DMS153 treated with DMSO at 0.1 percent for 48 hours (cell line): ENCODE results near the gene POLR2B.
"Not testable (repeated sequence)": the region's sequence is repeated elsewhere in the genome, so short reads cannot be mapped to it uniquely, and the experiment has no call there.

ENCODE experiments used
- DNase-seq: peaks from one replicate; lab custom pipeline; 2025; ENCODE audit not compliant: unreplicated experiment; lab: John Stamatoyannopoulos, UW

Gene POLR2B

DNA sequence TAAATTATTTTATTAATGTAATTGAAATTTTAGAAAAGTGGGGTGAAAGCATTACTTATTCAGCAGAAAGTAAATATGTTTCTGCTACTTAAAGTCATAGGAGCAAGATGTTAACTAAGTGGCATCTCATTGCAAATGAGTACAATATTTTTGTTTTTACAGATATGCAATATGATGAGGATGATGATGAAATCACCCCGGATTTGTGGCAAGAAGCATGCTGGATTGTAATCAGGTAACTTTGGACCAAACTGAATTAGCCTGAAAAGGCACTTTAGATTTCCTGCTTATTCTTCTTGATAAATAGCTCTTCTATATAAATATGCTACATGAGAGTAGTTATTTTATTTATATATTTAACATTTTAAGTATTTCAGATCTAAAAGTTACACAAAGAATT lies 7.5 kb downstream of the POLR2B start:
- no peak for DNase-seq

DNA sequence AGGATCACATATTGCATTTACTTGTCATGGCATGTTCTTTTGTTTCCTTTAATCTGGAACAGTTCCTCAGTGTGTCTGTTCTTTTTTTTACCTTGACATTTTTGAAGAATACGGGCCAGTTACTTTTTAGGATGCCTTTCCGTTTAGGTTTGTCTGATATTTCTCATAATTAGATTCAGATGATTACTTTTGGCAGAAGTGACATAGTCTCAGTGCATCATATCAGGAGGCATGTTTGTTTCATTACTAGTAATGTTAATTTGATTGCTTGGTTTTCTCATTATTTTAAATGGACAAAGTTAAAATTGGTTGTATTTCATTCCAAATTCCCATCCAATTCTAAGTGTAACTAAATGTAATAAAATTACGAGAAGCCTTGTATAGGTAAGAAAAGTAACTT lies 8.3 kb downstream of the POLR2B start:
- DNase-seq = no peak

DNA sequence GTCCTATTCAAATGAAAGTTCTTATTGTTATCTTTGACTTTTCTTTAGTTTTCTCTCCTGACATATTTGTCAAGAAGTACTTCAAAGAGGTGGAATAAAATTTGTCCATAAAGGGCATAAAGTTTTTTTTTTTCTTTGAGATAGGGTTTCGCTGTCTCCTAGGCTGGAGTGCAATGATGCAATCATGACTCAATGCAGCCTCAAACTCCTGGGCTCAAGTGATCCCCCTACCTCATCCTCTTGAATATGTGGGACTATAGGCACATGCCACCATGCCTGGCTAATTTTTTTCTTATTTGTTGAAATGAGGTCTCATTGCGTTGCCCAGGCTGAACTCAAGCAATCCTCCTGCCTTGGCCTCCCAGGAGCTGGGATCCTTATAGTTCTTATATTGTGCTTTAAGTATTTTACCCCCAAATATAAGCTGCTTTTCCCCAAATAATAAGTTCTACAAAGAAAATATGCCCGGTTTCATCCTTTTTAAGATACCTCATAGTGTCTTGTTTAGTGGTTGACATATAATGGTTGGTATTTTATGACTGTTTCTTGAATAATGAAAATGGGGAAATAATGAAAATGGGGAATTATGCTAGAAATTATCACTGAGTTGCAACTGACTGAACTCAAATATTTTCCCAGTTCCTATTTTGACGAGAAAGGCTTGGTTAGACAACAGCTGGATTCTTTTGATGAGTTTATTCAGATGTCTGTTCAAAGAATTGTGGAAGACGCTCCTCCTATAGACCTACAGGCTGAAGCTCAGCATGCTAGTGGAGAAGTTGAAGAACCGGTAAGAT lies 11.6 kb downstream of the POLR2B start:
- no peak for DNase-seq

DNA sequence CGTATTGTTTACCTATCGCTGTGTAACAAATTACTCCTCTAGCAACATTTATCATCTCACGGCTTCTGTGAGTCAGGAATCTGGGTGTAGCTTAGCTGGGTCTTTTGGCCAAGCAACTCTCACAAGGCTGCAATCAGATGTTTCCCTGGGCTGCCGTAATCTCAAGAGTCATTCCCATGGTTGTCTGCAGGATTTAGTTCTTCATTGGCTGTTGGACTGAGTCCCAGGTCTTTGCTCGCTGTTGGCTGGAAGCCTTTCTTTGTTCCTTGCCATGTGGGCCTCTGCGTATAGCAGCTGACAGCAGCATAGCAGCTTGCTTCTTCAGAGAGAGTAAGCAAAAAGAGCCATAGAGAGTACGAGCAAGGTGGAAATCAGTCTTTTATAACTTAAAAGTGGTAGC lies 16.8 kb downstream of the POLR2B start:
- no peak for DNase-seq

DNA sequence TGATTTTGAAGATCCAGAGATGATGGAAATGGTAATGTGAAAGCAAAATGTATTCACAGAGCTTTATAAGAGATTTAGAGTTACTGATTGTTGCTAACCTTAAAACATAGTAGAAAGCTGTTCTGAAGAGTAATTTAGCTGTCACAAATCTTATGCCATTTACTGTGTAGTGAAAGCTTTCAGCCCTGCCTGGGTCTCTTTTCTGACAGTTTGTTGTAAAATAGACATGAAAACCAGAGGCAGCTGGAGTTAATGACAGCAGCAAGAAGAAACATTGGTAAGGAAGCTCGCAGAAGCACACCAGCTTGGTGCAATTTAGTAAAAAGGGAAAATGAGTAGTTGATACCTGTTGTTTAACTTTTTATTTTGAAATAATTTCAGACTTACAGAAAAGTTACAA lies 21.1 kb downstream of the POLR2B start:
- DNase-seq = no peak

DNA sequence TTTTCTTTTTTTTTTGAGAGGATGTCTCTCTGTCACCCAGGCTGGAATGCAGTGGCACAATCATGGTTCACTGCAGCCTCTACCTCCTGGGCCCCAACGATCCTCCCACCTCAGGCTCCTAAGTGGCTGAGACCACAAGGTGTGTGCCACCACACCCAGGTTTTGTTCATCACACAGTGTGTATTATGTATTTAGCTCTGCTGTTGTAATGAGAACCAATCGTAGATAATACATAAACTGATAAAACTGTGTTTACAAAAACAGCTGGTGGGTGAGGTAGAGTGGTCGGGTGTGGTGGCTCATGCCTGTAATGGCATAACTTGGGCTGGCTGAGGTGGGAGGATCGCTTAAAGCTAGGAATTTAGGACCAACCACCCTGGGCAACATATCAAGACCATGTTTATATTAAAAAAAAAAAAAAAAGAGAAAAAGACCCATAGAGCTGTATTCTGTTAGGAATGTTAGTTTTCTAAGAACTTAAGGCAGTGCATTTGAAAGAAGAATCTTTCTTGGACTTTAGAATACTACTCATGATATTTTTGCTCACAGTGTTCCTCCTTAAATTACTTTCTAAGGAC lies 34.9 kb downstream of the POLR2B start:
- DNase-seq = no peak

DNA sequence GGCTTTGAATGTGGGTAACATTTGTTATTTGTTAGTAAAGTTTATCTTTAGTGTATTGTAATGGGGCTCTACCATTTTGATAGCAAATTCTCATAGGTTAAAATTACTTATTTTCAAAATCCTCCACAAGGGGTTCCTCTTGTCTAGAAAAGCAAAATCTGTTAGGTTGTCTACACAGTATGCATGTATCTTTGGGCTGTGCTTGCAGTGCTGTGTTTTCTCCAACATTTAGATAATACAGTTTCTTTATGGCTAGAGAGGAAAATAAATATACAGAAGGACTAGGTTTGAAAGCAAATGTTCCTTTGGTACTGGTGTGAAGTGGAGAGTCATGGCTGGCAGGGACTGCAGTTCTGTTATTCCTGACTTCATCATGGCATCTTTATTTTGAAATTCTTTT lies 40.3 kb downstream of the POLR2B start:
- no peak for DNase-seq

DNA sequence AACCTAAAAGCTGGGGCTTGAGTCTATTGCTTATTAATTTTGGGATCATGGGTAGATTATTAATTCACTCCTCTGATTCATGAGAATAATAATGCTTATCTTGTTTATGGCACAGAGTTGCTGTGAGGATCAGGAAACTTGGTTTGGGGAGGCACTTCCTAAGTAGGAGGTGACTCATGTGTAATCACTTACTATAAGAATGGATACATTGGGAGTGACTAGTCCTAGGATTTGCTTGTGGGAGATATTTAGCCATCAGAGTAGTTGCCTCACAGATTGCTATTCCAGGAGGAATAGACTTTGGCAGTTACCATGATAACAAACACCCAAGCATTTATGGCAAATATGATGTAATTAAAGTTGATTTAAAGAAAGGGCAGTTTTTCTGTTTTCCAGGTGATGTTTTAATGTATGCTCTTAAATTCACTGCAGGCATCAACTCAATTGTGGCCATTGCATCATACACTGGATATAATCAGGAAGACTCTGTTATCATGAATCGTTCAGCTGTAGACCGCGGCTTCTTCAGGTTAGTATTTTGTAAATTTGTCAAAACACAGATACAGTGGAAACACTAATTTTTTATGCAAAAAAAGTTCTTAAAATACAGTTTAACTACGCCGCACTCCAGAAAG lies 41.9 kb downstream of the POLR2B start:
- no peak for DNase-seq

DNA sequence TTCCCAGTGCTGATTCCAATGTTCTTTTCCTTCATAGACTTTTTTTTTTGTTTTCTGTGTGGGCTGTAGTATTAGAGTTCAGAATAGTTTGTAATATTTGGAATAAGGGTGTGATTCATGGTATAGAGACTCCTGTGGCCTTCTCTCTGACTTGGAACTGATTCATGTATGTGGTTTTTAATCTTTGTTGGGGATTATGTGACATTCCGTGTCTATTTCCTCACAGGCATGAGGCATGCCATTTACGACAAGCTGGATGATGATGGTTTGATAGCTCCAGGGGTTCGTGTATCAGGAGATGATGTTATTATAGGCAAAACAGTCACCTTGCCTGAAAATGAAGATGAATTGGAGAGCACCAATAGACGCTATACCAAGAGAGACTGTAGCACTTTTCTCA lies 44.4 kb downstream of the POLR2B start:
- DNase-seq = no peak

DNA sequence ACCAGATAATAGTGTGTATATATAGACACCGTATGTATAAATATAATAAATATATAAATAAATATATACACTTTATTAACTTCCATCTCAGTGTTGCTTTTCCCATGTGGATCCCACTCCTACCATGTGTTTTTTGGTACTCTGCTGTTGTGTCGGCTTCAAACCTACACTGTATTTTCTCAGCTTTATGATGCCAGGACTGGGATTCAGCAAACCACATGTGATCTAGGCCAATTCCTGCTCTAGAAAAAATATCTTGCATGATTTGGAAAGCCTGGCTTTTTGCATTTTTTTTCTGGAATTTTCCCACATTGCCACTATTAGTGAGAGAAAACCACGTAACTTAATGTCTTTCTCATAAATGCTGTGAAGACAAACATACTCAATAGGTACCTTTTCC lies 55.8 kb downstream of the POLR2B start:
- DNase-seq = no peak

DNA sequence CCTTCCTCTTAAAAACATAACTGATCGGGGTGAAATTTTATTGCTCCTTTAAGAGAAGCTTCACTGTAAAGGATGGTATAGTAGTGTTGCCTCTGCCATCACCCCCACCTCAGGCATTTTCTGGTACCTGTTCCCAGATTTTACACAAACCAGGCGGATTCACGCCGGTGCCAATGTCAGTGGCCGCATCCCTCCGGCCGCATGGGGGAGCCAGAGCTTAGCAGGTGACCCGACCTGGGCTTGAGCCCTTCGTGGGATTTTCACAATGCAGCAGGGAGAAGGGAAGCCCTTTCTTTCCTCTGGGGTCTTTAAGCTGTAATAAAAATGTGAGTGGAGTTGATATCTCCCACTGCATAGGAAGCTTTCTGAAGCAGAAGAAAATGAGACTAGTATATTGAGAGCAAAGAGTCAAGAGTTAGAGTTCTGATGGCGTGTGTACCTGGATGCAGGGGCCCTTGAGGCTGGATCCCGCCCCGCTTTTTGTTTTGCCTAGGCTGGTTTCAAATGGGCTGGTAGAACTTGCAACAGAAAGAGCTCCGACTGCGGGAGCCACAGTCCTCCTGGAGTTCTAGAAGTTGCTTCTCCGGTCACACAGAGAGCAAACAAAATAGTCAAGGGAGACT lies 59.4 kb downstream of the POLR2B start:
- DNase-seq = no peak

DNA sequence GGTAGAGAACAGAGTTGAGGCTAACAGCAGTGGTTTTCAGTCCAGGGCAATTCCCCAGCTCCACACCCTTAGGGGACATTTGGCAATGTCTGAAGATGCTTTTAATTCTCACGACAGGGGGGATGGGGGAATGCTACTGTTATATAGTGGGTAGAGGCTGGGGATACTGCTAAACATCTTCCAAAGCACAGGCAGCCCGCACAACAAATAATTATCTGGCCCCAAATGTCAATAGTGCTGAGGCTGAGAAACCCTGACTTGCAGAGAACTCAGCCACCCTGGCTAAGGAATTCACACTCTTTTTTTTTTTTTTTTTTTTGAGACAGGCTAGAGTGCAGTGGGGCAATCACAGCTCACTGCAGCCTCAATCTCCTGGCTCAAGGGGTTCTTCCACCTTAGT lies 60.6 kb downstream of the POLR2B start:
- DNase-seq = no peak

DNA sequence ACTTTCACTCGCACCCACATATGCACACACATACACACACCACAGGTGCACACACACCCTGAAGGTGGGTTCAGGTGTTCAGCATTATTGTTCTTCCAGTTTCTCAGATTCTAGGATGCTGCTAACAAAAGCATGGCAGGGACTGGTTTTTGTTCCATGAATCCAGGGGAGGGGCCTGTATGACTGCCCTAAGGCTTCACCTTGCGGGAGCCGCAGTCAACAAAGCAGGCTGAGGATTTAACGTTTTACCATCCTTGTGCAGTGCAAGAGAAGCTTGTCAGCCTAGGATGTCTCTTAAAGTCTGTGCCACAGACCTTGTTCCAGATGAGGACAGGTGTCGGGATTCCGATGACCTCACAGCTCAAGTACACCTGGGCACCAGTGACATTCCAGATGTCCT lies 61.8 kb downstream of the POLR2B start:
- DNase-seq = no peak

DNA sequence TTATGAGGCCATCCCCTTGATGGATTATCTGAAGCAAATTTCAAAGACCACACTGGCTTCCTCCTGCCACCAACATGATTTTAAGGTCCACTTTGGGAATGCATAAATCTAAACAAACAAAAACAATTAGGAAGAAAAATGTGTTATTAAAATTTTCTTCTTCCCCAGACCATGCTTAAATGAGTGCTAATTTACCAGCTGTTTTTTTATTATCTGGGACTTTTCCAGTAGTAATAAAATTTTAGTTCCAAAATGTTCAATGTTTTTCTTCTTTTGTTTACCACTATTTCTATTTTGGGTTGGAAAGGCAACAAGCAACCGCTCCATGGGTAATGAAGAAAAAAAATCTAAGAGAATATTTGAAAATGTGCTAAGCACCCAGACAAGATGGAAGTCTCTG lies 62.3 kb downstream of the POLR2B start:
- no peak for DNase-seq

DNA sequence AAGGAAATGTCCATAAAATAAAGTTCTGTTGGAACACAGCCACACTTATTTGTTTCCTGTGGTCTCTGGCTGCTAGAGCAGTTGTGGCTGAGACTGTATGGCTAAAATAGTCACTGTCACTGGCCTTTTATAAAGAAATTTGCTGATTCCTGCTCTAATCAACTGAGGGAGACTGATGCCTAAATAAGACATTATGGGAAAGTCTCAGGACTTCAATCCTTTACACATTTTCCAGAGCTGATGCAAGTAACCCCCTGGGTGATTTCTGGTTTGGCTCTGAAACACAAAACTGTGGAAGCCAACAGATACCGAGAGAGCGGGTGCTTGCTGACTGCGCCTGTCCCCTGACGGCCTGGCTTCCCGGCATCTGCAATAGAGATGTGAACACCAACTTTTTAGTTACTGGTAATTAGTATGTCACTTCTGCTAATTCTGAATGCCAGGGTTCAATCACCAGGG lies 64.0 kb downstream of the POLR2B start:
- no peak for DNase-seq

DNA sequence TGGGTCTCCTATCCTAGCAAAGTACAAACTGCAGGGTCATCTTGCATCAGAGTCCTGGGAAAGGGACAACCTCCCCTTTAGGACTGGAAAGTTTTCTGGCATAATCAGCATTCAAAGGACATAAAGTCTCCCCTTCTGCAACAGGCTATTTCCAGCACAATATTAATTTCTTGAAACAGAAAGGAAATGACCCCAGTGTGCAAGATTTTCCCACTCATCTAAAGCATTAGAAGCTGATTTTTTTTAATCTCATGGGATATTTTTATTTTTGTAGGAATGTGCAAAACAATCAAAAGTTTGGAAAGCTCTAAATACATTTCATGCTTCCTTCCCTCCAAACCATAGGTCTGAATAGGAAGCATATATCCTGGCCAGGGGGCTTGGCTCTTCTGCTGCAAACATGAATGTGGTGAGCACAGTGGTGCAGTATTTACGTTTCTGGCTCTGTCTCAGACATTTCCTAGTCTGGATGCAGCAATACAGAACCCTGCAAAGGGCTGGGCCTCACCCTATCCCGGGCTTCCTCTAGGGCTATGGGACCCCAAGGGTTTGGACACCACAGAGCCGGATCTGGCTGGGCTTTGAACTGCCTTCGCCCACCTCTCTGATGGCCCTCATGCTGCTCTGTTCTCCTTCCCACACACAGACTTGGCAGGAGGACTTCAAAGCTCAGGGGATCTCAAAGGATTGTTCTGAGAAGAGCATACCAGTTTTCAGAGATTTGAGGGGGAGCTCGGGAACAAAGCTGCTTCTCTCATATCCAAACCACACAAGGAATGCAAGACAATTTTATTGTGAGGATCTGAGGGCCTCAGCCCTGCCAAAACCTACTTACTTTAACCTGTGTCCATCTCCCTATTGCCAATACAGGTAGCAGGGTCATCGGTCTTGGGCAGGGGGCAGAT lies 64.9 kb downstream of the POLR2B start:
- DNase-seq = no peak

DNA sequence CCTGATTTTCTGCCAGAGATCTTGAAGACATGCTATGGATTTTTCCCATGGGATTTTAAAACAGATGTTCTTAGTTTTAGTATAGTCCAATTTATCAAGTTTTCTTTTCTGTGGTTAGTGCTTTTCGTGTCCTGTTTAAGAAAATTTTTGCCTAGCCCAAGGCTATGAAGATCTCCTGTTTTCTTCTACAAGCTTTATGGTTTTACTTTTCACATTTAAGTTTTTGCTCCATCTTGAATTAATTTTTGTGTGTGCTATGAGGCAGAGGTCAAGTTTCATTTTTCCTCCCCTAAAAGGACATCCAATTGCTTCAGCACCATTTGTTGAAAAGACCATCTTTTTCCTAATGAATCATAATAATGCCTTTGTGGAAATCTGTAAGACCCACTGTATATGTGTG lies 65.6 kb downstream of the POLR2B start:
- no peak for DNase-seq

DNA sequence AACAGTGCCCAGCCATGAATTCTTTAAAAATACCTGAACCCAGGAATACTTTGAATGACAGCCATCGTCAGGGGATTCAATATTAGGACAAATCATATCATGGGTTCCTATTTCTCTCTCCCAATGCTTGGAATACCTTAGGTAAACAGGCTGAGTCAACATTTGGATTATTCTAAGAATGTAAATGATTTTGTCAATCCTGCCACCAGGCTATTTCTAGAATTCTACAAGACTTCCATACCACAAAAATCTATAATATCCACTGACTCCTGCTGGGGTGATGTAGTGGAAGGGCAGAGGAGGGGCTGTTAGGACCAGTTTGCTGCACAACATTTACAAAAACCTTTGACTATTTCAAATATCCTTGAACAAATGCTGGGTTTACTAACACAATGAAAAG lies 66.3 kb downstream of the POLR2B start:
- no peak for DNase-seq

DNA sequence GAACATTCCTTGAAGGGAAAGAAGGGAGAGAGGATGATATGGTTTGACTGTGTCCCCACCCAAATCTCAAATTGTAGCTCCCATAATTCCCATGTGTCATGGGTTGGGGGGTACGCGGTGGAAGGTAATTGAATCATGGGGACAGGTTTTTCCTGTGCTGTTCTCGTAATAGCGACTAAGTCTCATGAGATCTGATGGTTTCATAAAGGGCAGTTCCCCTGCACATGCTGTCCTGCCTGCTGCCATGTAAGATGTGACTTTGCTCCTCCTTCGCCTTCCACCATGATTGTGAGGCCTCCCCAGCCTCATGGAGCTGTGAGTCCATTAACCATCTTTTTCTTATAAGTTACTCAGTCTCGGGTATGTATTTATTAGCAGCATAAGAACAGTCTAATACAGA lies 68.3 kb downstream of the POLR2B start:
- not testable (repeated sequence) for DNase-seq

DNA sequence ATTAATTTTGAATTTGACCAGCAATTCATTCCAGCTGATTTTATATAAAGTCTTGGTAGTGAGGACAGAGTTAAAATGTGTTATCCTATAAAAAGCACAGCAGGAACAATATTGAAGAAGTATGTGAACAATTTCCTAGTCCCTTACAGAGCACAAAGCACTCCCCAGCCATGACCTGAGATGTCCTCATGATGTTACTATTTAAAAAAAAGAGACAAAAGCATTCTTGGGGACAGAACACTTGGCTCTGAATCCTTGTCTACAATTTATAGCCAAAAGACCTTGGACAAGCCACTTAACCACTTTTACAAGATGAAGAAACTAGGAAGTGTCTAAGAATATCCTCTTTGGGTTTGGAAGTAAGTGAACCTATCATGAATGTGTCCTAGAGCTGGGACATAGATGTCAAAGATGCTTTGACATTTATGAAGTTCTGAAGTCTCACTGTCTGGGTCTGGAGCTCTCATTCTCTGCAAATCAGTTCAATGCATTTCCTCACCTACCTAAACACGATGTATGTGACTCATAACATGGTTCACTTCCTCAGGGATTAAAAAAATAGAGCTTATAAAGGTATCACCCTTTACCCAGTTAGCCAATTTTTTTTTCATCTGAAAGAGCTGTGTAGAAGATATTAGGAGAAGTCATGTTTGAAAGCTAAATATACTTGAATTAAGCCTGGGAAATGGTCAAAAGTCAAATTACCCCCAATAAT lies 70.1 kb downstream of the POLR2B start:
- no peak for DNase-seq
